WTC11 (cell line): ENCODE results near the gene COL10A1. TPM values are rescaled to one million over a fixed set of nuclear protein-coding genes. Genes with fewer than 3 reads are reported as not detected.

Experiments
- ATAC-seq: fragments of 200-7000 bp; cut with Tn5 transposase; 2 replicates; pipeline ENCODE4 v1.10.0; 2021; ENCODE audit warnings: mild to moderate bottlenecking, moderate library complexity
- CTCF ChIA-PET: fragments of 300-600 bp; sonication (Branson Sonifier 250); formaldehyde crosslinking; loops from one replicate; lab custom pipeline; 2021; ENCODE audit warnings: antibody characterized with exemption; lab: Charles Lee
- POLR2A ChIA-PET: fragments of 350-600 bp; sonication (Branson Sonifier 250); formaldehyde crosslinking; loops from one replicate; lab custom pipeline; 2021; ENCODE audit warnings: antibody characterized with exemption; lab: Charles Lee
- DNase-seq: peaks from one replicate; pipeline ENCODE4 v3.0.0; 2021; ENCODE audit warnings: low spot score
- H3K27ac Mint-ChIP-seq: 2 replicates; pipeline ENCODE4 v1.8.0; 2021; ENCODE audit warnings: mixed read lengths
- H3K27me3 Mint-ChIP-seq: 2 replicates; pipeline ENCODE4 v1.8.0; 2021; ENCODE audit warnings: low read depth, mild to moderate bottlenecking, moderate library complexity, mixed read lengths
- H3K36me3 Mint-ChIP-seq: 2 replicates; pipeline ENCODE4 v1.8.0; 2021; ENCODE audit warnings: mixed read lengths
- H3K4me1 Mint-ChIP-seq: 2 replicates; pipeline ENCODE4 v1.8.0; 2022; ENCODE audit warnings: mixed read lengths
- H3K4me3 Mint-ChIP-seq: 2 replicates; pipeline ENCODE4 v1.8.0; 2021; ENCODE audit warnings: mild to moderate bottlenecking, moderate library complexity, mixed read lengths
- H3K9me3 Mint-ChIP-seq: 2 replicates; pipeline ENCODE4 v1.8.0; 2021; ENCODE audit warnings: mixed read lengths
- ATF3 ChIP-seq: sonication (generic); formaldehyde crosslinking; conservative IDR thresholded peaks from 2 replicates; pipeline ENCODE4 v1.8.1; 2022; ENCODE audit warnings: mild to moderate bottlenecking, missing genetic modification reagents
- CDX4 ChIP-seq: fragments of 250-450 bp; sonication (Bioruptor Pico); IDR thresholded peaks from 2 replicates; pipeline ENCODE4 v1.9.0; 2021; ENCODE audit warnings: moderate library complexity, mild to moderate bottlenecking, inconsistent platforms, borderline replicate concordance
- IRF2 ChIP-seq: sonication (generic); formaldehyde crosslinking; IDR thresholded peaks from 2 replicates; pipeline ENCODE4 v1.8.0; 2022; ENCODE audit warnings: low read depth, missing genetic modification reagents, borderline replicate concordance
- MXD4 ChIP-seq: fragments of 250-450 bp; sonication (Bioruptor Pico); IDR thresholded peaks from 2 replicates; pipeline ENCODE4 v1.8.0; 2021; ENCODE audit warnings: mild to moderate bottlenecking, moderate library complexity, borderline replicate concordance
- NFYB ChIP-seq: sonication (generic); formaldehyde crosslinking; conservative IDR thresholded peaks from 2 replicates; pipeline ENCODE4 v1.8.0; 2022; ENCODE audit warnings: low read depth, missing genetic modification reagents
- NR3C1 ChIP-seq: sonication (generic); formaldehyde crosslinking; conservative IDR thresholded peaks from 2 replicates; pipeline ENCODE4 v1.8.1; 2023; ENCODE audit warnings: low read depth, mild to moderate bottlenecking, missing genetic modification reagents
- PRDM15 ChIP-seq: sonication (generic); formaldehyde crosslinking; IDR thresholded peaks from 2 replicates; pipeline ENCODE4 v1.8.0; 2022; ENCODE audit warnings: missing genetic modification reagents
- RELA ChIP-seq: sonication (generic); formaldehyde crosslinking; IDR thresholded peaks from 2 replicates; pipeline ENCODE4 v1.8.1; 2022; ENCODE audit warnings: missing genetic modification reagents, mild to moderate bottlenecking, borderline replicate concordance
- STAT6 ChIP-seq: sonication (generic); formaldehyde crosslinking; conservative IDR thresholded peaks from 2 replicates; pipeline ENCODE4 v1.8.1; 2023; ENCODE audit warnings: mild to moderate bottlenecking, low read depth, missing genetic modification reagents, moderate library complexity
- TCF7 ChIP-seq: sonication (generic); formaldehyde crosslinking; IDR thresholded peaks from 2 replicates; pipeline ENCODE4 v1.8.0; 2022; ENCODE audit warnings: mild to moderate bottlenecking, low read depth, missing genetic modification reagents, moderate library complexity
- TP53 ChIP-seq: sonication (generic); formaldehyde crosslinking; IDR thresholded peaks from 2 replicates; pipeline ENCODE4 v1.8.1; 2023; ENCODE audit warnings: mild to moderate bottlenecking, missing genetic modification reagents
- ZMAT4 ChIP-seq: fragments of 250-450 bp; sonication (Bioruptor Pico); IDR thresholded peaks from 2 replicates; pipeline ENCODE4 v1.9.0; 2021; ENCODE audit warnings: mild to moderate bottlenecking
- ZNF263 ChIP-seq: sonication (generic); formaldehyde crosslinking; IDR thresholded peaks from 2 replicates; pipeline ENCODE4 v1.8.1; 2022; ENCODE audit warnings: low read depth, mild to moderate bottlenecking, moderate library complexity, missing genetic modification reagents
- ZNF416 ChIP-seq: fragments of 250-450 bp; sonication (Bioruptor Pico); IDR thresholded peaks from 2 replicates; pipeline ENCODE4 v1.9.0; 2021; ENCODE audit warnings: mild to moderate bottlenecking, inconsistent platforms
- ZNF423 ChIP-seq: fragments of 250-450 bp; sonication (Bioruptor Pico); IDR thresholded peaks from 2 replicates; pipeline ENCODE4 v2.1.2; 2022; ENCODE audit warnings: mild to moderate bottlenecking, moderate library complexity
- ZNF512 ChIP-seq: sonication (generic); formaldehyde crosslinking; IDR thresholded peaks from 2 replicates; pipeline ENCODE4 v1.8.1; 2022; ENCODE audit warnings: missing genetic modification reagents, borderline replicate concordance
- ZNF671 ChIP-seq: fragments of 250-450 bp; sonication (Bioruptor Pico); IDR thresholded peaks from 2 replicates; pipeline ENCODE4 v1.8.0; 2021; ENCODE audit warnings: mild to moderate bottlenecking
- ZSCAN18 ChIP-seq: fragments of 250-450 bp; sonication (Bioruptor Pico); IDR thresholded peaks from 2 replicates; pipeline ENCODE4 v2.1.2; 2022; ENCODE audit warnings: mild to moderate bottlenecking, moderate library complexity
- total RNA-seq: library from RNA; stranded (reverse); gene quantifications from 3 replicates; pipeline ENCODE4 v1.2.3, GENCODE V29; 2021
- TF ChIP-seq, protein P1 (sequence below): sonication (generic); formaldehyde crosslinking; IDR thresholded peaks from 2 replicates; pipeline ENCODE4 v1.8.1; 2023; ENCODE audit warnings: mild to moderate bottlenecking, missing genetic modification reagents, moderate library complexity
- TF ChIP-seq, protein P2 (sequence below): sonication (generic); formaldehyde crosslinking; IDR thresholded peaks from 2 replicates; pipeline ENCODE4 v1.8.1; 2023; ENCODE audit warnings: mild to moderate bottlenecking, moderate library complexity, missing genetic modification reagents
- TF ChIP-seq, protein P3 (sequence below): sonication (generic); formaldehyde crosslinking; IDR thresholded peaks from 2 replicates; pipeline ENCODE4 v1.8.1; 2023; ENCODE audit warnings: mild to moderate bottlenecking, missing genetic modification reagents

Gene COL10A1
- total RNA-seq, 1 experiment from 2014 or later: not detected

GRCh38 chr6:116084284-116084683 is 41.6 kb downstream of the COL10A1 start (continued):
- TF ChIP-seq STAT6 (CRISPR knock-in tag): no peak
- TF ChIP-seq NR3C1 (CRISPR knock-in tag): no peak
- no peak for TF ChIP-seq ZNF671
- TF ChIP-seq, protein P1, sequence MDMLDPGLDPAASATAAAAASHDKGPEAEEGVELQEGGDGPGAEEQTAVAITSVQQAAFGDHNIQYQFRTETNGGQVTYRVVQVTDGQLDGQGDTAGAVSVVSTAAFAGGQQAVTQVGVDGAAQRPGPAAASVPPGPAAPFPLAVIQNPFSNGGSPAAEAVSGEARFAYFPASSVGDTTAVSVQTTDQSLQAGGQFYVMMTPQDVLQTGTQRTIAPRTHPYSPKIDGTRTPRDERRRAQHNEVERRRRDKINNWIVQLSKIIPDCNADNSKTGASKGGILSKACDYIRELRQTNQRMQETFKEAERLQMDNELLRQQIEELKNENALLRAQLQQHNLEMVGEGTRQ: no peak
- TF ChIP-seq ZNF263 (CRISPR knock-in tag): no peak
- no peak for TF ChIP-seq CDX4 (CRISPR knock-in tag)
- TF ChIP-seq ZNF512 (CRISPR knock-in tag): no peak
- TF ChIP-seq ATF3 (CRISPR knock-in tag): no peak
- TF ChIP-seq NFYB (CRISPR knock-in tag): no peak
- TF ChIP-seq RELA (CRISPR knock-in tag): no peak
- TF ChIP-seq, protein P2, sequence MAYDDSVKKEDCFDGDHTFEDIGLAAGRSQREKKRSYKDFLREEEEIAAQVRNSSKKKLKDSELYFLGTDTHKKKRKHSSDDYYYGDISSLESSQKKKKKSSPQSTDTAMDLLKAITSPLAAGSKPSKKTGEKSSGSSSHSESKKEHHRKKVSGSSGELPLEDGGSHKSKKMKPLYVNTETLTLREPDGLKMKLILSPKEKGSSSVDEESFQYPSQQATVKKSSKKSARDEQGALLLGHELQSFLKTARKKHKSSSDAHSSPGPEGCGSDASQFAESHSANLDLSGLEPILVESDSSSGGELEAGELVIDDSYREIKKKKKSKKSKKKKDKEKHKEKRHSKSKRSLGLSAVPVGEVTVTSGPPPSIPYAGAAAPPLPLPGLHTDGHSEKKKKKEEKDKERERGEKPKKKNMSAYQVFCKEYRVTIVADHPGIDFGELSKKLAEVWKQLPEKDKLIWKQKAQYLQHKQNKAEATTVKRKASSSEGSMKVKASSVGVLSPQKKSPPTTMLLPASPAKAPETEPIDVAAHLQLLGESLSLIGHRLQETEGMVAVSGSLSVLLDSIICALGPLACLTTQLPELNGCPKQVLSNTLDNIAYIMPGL: no peak

DNA sequence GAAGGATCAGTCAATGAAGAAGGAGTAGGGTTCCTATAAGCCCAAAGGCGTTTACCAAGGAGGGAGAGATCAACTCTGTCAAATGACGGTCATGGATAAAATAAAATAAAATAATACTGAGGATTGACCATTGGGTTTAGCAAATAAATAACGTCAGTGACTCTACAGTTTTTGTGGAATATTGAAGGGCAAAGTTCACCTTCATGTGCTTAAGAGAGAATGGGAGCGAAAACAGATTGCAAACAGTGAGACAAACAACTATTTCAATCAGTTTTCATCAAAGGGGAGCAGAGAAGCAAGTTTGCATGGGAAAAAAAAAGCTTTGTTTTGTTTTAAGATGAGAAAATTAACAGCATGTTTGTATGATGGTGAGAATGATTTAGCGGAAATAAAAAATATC is 42.9 kb downstream of the COL10A1 start:
- Mint-ChIP-seq H3K27me3 (no peaks in the 10 kb centered on the region; the same call in 1 of the 2 replicates), H3K9me3 (no peaks in the 10 kb centered on the region), H3K4me3 (no peak overlapping the region), H3K36me3 (no peaks in the 10 kb centered on the region), H3K4me1 (no peaks in the 10 kb centered on the region), H3K27ac (no peak overlapping the region)
- DNase-seq (no peak), ATAC-seq (no peak)
- ChIA-PET CTCF (no interaction called here), POLR2A (no interaction called here)
- TF ChIP-seq ZSCAN18 (CRISPR knock-in tag) (no peak), ZNF416 (no peak), TP53 (CRISPR knock-in tag) (no peak), ZNF423 (CRISPR knock-in tag) (no peak), PRDM15 (CRISPR knock-in tag) (no peak), IRF2 (CRISPR knock-in tag) (no peak), ZMAT4 (CRISPR knock-in tag) (no peak), MXD4 (CRISPR knock-in tag) (no peak), TCF7 (CRISPR knock-in tag) (no peak)
- TF ChIP-seq, protein P3, sequence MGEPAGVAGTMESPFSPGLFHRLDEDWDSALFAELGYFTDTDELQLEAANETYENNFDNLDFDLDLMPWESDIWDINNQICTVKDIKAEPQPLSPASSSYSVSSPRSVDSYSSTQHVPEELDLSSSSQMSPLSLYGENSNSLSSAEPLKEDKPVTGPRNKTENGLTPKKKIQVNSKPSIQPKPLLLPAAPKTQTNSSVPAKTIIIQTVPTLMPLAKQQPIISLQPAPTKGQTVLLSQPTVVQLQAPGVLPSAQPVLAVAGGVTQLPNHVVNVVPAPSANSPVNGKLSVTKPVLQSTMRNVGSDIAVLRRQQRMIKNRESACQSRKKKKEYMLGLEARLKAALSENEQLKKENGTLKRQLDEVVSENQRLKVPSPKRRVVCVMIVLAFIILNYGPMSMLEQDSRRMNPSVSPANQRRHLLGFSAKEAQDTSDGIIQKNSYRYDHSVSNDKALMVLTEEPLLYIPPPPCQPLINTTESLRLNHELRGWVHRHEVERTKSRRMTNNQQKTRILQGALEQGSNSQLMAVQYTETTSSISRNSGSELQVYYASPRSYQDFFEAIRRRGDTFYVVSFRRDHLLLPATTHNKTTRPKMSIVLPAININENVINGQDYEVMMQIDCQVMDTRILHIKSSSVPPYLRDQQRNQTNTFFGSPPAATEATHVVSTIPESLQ (CRISPR knock-in tag): no peak
